ENCODE data around the gene TMEM164.

Gene TMEM164

GRCh38 chrX:110066488-110067225, 63.7 kb downstream of the TMEM164 start:
- Histone ChIP-seq H3K27me3 (no peaks in the 10 kb centered on the region), H3K4me1 (no peaks in the 10 kb centered on the region), H3K4me3 (ENCODE audit: low read depth, low read length) (no peak overlapping the region), H3K9me3 (no peaks in the 10 kb centered on the region), H3K36me3 (no peaks in the 10 kb centered on the region)
- TF ChIP-seq, protein P1, sequence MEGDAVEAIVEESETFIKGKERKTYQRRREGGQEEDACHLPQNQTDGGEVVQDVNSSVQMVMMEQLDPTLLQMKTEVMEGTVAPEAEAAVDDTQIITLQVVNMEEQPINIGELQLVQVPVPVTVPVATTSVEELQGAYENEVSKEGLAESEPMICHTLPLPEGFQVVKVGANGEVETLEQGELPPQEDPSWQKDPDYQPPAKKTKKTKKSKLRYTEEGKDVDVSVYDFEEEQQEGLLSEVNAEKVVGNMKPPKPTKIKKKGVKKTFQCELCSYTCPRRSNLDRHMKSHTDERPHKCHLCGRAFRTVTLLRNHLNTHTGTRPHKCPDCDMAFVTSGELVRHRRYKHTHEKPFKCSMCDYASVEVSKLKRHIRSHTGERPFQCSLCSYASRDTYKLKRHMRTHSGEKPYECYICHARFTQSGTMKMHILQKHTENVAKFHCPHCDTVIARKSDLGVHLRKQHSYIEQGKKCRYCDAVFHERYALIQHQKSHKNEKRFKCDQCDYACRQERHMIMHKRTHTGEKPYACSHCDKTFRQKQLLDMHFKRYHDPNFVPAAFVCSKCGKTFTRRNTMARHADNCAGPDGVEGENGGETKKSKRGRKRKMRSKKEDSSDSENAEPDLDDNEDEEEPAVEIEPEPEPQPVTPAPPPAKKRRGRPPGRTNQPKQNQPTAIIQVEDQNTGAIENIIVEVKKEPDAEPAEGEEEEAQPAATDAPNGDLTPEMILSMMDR (IDR thresholded peaks at IDR 0.05; ENCODE audit: low read depth, low read length) = no peak
- no peak for DNase-seq

- Histone ChIP-seq H3K27me3 (no peaks in the 10 kb centered on the region), H3K4me1 (no peaks in the 10 kb centered on the region), H3K4me3 (ENCODE audit: low read depth, low read length) (no peak overlapping the region), H3K9me3 (no peaks in the 10 kb centered on the region), H3K36me3 (no peaks in the 10 kb centered on the region)
- TF ChIP-seq, protein P1 (IDR thresholded peaks at IDR 0.05; ENCODE audit: low read depth, low read length) = no peak
- no peak for DNase-seq
Observed at GRCh38 chrX:110070970-110071369, 68.1 kb downstream of the TMEM164 start.

- H3K4me3 ChIP-seq (ENCODE audit: low read depth, low read length) = no peak overlapping the region
- DNase-seq = no peak
- no peaks in the 10 kb centered on the region for H3K9me3 ChIP-seq
- no peaks in the 10 kb centered on the region for H3K4me1 ChIP-seq
- no peaks in the 10 kb centered on the region for H3K27me3 ChIP-seq
- no peaks in the 10 kb centered on the region for H3K36me3 ChIP-seq
- TF ChIP-seq, protein P1 (IDR thresholded peaks at IDR 0.05; ENCODE audit: low read depth, low read length) = no peak
Observed at GRCh38 chrX:110081320-110081719, 78.4 kb downstream of the TMEM164 start.

- TF ChIP-seq, protein P1 (IDR thresholded peaks at IDR 0.05; ENCODE audit: low read depth, low read length) = no peak
Observed at GRCh38 chrX:110081740-110082139, 78.8 kb downstream of the TMEM164 start.

DNA sequence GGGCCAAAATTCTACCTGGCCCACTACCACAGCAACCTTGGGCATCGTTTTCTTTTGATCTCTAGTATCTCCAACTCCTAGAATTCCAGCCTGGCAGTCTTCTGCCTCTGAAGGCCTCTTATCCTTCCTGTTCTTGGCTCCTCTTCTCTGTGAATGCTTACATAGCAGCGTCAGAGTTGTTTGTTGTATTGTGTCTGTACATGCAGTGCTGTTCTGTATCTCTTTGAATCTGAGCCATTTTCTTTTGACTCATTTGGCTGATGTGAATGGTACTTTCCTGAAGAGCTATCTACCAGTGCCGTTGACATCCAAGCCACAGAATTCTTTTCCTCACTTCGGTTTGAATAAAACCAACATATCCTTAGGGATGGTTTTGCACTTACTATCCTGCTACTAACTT, 79.2 kb downstream of the TMEM164 start:
- TF ChIP-seq, protein P1 (IDR thresholded peaks at IDR 0.05; ENCODE audit: low read depth, low read length) = no peak
- Histone ChIP-seq H3K27me3 (no peaks in the 10 kb centered on the region), H3K4me1 (no peaks in the 10 kb centered on the region), H3K4me3 (ENCODE audit: low read depth, low read length) (no peak overlapping the region), H3K9me3 (no peaks in the 10 kb centered on the region), H3K36me3 (no peaks in the 10 kb centered on the region)
- no peak for DNase-seq

More at GRCh38 chrX:110081740-110082139, 78.8 kb downstream of the TMEM164 start:
- H3K27me3 ChIP-seq = no peaks in the 10 kb centered on the region
- no peak for DNase-seq
- no peaks in the 10 kb centered on the region for H3K4me1 ChIP-seq
- H3K36me3 ChIP-seq = no peaks in the 10 kb centered on the region
- no peak overlapping the region for H3K4me3 ChIP-seq (ENCODE audit: low read depth, low read length)
- H3K9me3 ChIP-seq = no peaks in the 10 kb centered on the region

- Histone ChIP-seq H3K9me3 (no peaks in the 10 kb centered on the region), H3K36me3 (no peaks in the 10 kb centered on the region), H3K27me3 (no peaks in the 10 kb centered on the region), H3K4me1 (no peaks in the 10 kb centered on the region), H3K4me3 (ENCODE audit: low read depth, low read length) (no peak overlapping the region)
- no peak for DNase-seq
- TF ChIP-seq, protein P1 (IDR thresholded peaks at IDR 0.05; ENCODE audit: low read depth, low read length) = no peak
Observed at GRCh38 chrX:110086162-110086915, 83.4 kb downstream of the TMEM164 start.
